HT1080 (cell line): ENCODE measurements around the gene STIMATE. TPM values are rescaled to one million over a fixed set of nuclear protein-coding genes. Genes with fewer than 3 reads are reported as not detected.

ENCODE experiments used
- DNase-seq: peaks from one replicate; pipeline ENCODE4 v3.0.0-alpha.2; 2015; ENCODE audit warnings: low read depth
- total RNA-seq: library from RNA; depleted of rRNA; stranded (reverse); fragments of >200 nt; shearing (Covaris generic); gene quantifications from 2 replicates; pipeline ENCODE4 v1.2.3, GENCODE V29; 2014

STIMATE gene
- total RNA-seq, 1 experiment from 2014 or later: 18.7 TPM

GRCh38 chr3:52842424-52842823 is 54.9 kb downstream of the STIMATE start:
- no peak for DNase-seq

GRCh38 chr3:52841981-52842340 is 55.4 kb downstream of the STIMATE start:
- DNase-seq: no peak

- DNase-seq: no peak
These were observed 56.0 kb downstream of the STIMATE start for GRCh38 chr3:52841211-52841980.

GRCh38 chr3:52839892-52840545 is 57.3 kb downstream of the STIMATE start:
- no peak for DNase-seq

GRCh38 chr3:52839268-52839575 is 58.1 kb downstream of the STIMATE start:
- DNase-seq: no peak

DNA sequence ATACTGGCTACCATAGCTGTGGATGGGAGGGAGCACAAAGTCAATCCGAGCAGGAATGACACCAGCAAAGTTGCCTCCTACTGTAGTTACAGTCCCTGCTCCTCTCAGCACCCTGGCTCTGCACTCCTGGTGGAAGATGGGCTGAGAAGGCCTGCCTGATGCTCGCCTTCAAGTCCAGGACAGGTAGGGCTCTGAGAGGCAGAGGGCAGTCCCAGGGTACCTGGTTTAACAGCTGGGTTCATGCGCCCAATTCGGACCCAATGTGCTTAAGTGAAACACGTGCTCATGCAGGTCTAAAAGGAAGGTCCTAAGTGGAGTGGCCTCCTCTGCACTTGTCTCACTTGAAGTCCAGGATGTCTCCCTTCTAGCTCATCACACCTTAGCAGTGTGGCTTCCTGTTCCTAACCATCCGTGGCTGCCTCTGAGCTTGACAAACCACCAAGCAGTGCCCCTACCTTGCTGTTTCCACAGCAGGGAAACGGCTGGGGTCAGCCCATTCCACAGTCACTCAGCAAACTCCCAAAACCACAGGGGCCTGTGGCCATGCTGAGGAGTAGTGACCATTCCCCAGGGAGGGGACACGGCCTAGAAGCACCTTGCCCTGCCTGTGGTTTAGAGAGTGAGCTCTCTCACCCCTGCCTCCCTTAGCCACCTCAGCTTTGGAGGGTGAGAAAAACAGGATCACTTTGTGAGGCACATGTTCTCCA is 58.6 kb downstream of the STIMATE start:
- DNase-seq: no peak

GRCh38 chr3:52836986-52837385 is 60.4 kb downstream of the STIMATE start:
- DNase-seq: no peak

GRCh38 chr3:52836471-52836845 is 60.9 kb downstream of the STIMATE start:
- DNase-seq: no peak

DNA sequence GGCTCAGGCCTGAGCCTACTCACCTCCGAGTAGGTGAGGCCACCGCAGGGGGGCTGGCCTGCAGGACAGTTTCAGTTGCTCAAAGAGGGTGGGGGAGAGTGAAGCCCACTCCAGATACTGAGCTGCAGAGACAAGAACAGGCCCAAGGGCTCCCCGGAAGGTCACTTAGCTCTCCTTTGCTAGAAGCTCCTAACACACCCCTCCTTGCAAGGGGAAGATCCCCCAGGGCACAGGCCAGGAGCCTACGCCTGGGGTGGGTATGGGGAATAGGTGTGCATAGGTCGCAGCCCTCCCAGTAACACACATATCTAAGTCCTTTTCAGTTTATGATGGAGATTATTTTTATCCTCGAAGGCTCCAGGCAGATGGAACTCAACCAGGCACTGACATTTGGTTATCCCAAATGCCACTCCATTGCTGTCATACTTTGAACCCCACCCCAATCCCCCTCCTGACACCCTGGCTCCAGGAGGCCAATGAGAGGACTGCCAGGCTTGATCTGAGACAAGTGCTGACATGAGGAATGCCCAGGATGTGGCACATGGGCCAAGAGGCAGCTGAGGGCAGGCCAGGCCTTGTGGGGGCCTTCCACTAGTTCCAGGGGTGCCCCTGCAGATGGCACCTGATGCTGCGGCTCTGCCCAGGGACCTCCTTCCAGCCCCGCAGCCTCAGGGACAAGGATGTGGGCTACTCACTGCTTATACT is 61.4 kb downstream of the STIMATE start:
- DNase-seq: no peak

GRCh38 chr3:52834871-52835501 is 62.4 kb downstream of the STIMATE start, which contains the start of gene MUSTN1:
MUSTN1 (minus strand) TSS chr3:52835019; CDS start chr3:52834948, 71 bp downstream.
- DNase-seq: no peak

- DNase-seq: no peak
These were observed 64.1 kb downstream of the STIMATE start for GRCh38 chr3:52833202-52833601.

- DNase-seq: peak; percentile 82
These were observed 65.6 kb downstream of the STIMATE start for GRCh38 chr3:52831500-52832301.

GRCh38 chr3:52830535-52831258 is 66.7 kb downstream of the STIMATE start, which contains the start of gene ITIH4:
ITIH4 (minus strand) TSS chr3:52830672; CDS start chr3:52830642, 30 bp downstream.
- DNase-seq: no peak

DNA sequence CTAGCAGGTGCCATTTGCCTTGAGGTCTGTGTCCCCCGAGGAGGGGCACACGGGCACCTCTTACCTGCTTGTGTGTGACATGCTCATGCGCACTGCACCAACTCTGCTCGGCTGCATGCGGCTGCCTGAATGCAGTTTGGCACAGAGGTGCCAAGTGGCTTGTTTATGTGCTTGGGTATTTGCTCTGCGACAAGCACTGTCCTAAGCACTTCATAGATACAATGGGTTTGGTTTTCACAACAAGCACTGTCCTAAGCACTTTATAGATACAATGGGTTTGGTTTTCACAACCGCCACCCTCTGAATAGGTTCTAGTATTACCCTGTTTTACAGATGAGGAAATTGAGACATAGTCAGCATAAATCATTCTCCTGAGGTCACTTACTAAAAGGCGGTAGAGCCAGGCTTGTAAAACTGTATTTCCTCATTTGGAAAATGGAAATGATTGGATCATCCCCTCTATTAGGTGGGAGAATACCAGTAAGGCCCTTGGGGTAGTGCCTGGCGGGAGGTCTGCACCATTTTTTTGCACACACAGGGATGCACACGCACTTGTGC is 67.4 kb downstream of the STIMATE start:
- no peak for DNase-seq

GRCh38 chr3:52829482-52829881 is 67.9 kb downstream of the STIMATE start:
- no peak for DNase-seq

DNA sequence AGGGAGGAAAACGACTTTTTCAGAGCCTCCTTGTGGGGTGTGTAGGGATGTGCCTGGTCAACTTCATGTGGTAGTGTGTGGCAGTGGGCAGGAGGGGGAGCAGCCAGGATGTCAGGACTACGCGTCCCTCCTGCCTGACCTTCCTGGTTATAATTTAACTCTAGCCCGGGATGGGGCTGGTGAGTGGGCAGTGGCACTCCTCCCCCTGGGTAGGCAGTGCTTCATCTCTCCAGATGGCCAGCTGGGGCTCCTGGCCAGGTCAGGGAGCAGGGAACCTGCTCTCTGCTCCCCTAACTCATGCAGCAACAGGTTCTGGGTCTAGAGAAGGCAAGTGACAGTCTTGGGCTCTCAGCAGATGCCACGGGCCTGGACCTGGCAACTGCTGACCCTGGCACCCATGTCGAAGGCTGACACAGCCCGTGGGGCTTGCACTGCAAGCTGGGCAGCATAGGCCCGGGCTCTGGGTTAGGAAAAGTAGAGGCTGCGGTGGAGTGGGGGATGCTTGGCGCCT is 69.4 kb downstream of the STIMATE start:
- DNase-seq: peak; percentile 10

- DNase-seq: peak; percentile 60
These were observed 69.9 kb downstream of the STIMATE start for GRCh38 chr3:52827441-52827840.

GRCh38 chr3:52824037-52824436 is 73.3 kb downstream of the STIMATE start:
- no peak for DNase-seq

DNA sequence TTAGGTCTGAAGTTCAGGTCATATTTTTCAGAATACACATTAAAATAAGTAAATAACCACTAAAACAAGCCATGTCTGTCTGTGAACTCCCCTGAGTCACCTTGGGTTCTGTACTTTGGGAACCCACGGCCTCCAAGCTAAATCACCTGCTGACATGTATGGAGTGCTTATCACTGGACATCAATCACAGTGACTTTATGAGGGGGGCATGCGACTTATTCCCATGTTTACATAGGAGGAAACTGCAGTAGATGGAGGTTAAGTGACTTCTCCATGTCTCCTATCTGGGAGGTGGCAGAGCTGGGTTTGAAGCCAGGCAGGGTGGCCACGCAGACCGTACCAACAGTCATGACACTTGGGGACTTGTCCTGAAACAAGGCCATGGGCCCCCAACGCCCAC is 75.0 kb downstream of the STIMATE start:
- no peak for DNase-seq
